HFF-Myc (cell line): ENCODE data around the gene KIRREL2.

ENCODE experiments used
- DNase-seq: peaks from one replicate; pipeline ENCODE4 v3.0.0-alpha.2; 2011; ENCODE audit warnings: low read depth; ENCODE audit errors: extremely low read depth
- H3K4me3 ChIP-seq: replicated peaks from 2 replicates; pipeline ENCODE4 v1.5.1; 2011; ENCODE audit warnings: low read depth, mild to moderate bottlenecking, control low read depth, low read length
- TF ChIP-seq, protein P1 (sequence below): IDR thresholded peaks from 2 replicates; pipeline ENCODE4 v1.5.1; 2012; ENCODE audit warnings: mild to moderate bottlenecking, low read depth, low read length, control low read depth; ENCODE audit errors: missing control alignments

Gene KIRREL2

GRCh38 chr19:35870798-35871197 is 14.1 kb downstream of the KIRREL2 start:
- no peak for DNase-seq
- TF ChIP-seq, protein P1, sequence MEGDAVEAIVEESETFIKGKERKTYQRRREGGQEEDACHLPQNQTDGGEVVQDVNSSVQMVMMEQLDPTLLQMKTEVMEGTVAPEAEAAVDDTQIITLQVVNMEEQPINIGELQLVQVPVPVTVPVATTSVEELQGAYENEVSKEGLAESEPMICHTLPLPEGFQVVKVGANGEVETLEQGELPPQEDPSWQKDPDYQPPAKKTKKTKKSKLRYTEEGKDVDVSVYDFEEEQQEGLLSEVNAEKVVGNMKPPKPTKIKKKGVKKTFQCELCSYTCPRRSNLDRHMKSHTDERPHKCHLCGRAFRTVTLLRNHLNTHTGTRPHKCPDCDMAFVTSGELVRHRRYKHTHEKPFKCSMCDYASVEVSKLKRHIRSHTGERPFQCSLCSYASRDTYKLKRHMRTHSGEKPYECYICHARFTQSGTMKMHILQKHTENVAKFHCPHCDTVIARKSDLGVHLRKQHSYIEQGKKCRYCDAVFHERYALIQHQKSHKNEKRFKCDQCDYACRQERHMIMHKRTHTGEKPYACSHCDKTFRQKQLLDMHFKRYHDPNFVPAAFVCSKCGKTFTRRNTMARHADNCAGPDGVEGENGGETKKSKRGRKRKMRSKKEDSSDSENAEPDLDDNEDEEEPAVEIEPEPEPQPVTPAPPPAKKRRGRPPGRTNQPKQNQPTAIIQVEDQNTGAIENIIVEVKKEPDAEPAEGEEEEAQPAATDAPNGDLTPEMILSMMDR, result no peak
- H3K4me3 ChIP-seq, result no peak overlapping the region

DNA sequence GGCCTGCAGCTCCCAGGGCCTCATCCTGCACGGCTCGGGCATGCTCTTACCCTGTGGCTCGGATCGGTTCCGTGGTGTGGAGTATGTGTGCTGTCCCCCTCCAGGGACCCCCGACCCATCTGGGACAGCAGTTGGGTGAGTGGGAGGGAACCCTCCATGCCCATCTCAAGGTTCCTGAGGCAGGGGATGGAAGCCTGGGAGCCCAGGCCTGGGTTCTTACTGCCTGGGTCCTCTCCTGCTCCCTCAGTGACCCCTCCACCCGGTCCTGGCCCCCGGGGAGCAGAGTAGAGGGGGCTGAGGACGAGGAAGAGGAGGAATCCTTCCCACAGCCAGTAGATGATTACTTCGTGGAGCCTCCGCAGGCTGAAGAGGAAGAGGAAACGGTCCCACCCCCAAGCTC is 14.9 kb downstream of the KIRREL2 start:
- DNase-seq, result no peak
- H3K4me3 ChIP-seq, result no peak overlapping the region
- TF ChIP-seq, protein P1, result no peak

DNA sequence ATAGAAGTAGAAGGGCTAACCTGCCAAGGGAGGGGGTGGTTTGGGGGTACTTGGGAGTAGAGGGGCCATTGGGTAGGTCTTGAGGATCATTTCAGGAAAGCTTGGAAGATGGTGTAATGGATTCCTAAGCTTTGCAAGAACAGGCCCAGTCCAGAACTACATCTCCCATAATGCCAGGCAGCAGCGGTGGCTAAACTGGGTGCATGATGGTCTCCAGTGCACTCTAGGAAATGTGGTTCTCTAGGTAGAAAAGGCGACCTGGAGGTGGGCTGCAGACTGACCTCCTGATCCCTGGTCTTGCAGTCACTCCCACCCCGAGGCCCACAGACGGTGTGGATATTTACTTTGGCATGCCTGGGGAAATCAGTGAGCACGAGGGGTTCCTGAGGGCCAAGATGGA is 15.5 kb downstream of the KIRREL2 start:
- H3K4me3 ChIP-seq, result no peak overlapping the region
- no peak for DNase-seq
- TF ChIP-seq, protein P1, result no peak

- no peak for DNase-seq
- TF ChIP-seq, protein P1, result no peak
- no peak overlapping the region for H3K4me3 ChIP-seq
These were observed 17.8 kb downstream of the KIRREL2 start for GRCh38 chr19:35874392-35874930.

DNA sequence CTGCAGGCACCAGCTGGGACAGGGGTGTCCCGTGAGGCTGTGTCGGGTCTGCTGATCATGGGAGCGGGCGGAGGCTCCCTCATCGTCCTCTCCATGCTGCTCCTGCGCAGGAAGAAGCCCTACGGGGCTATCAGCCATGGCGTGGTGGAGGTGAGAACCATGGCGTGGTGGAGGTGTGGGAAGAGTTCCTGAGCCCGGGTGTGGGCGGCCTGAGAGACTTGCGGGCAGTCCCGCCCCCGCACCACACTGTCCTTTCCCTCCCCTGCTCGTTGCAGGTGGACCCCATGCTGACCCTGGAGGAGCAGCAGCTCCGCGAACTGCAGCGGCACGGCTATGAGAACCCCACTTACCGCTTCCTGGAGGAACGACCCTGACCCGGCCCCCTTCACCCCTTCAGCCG is 22.4 kb downstream of the KIRREL2 start:
- TF ChIP-seq, protein P1, result no peak
- no peak for DNase-seq
- no peak overlapping the region for H3K4me3 ChIP-seq

DNA sequence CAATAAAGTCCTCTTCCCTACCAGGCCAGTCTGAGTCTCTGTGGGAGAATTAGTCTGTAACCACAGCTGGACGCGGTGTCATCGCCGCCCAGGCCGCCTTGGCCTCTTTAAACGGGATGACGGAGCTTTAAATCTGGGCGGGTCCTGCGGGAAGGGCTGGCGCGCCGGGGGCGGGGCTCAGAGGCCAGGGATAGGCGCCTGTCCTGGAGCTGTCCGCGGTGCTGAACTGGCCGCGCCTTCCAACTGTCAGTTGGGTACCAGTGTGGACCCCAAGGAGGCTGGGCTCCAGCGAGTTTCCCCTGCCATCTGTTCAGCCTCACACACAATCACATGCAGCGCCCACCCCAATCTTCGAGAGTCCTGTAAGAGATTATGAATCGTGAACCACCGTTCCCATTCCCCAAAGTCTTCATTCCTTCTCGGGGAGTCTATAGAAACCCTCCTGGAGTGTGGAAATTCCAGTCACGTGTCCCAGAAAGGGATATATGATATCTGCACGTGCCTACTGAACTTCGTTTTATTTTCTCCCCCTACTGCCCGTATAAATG is 23.1 kb downstream of the KIRREL2 start:
- peak; percentile 67 for DNase-seq
- TF ChIP-seq, protein P1, result no peak

GRCh38 chr19:35882114-35882832 is 25.6 kb downstream of the KIRREL2 start:
- TF ChIP-seq, protein P1, result peak; percentile 38
- peak; percentile 63 for DNase-seq
- H3K4me3 ChIP-seq, result no peak overlapping the region

More for the DNA sequence above, 23.1 kb downstream of the KIRREL2 start:
- H3K4me3 ChIP-seq, result no peak overlapping the region
